ENCODE results near the gene TBX6.

Gene TBX6

GRCh38 chr16:30086291-30087140, 5.2 kb downstream of the TBX6 start:
- DNase-seq: no peak

- no peak for DNase-seq
Observed at GRCh38 chr16:30085820-30086219, 5.9 kb downstream of the TBX6 start.

DNA sequence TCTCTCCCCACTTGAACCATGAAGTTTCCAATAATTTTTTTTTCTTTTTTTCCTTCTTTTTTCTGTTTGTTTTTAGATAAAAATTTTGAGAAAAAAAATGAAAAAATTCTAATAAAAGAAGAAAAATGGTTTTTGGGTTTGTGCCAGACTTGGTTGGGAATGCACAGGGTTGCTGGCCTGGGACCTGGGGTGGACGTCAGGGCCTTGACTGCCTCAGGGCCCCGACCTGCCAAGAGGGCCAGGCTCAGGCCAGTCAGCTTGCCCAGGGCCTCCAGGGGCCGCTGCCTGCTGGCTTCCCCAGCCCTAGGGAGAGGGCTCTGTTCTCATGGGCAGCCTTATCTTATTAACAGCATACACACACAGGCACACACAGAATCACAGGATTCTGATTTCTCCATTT, 6.5 kb downstream of the TBX6 start:
- DNase-seq: no peak

GRCh38 chr16:30084816-30085159, 6.9 kb downstream of the TBX6 start:
- DNase-seq: no peak

GRCh38 chr16:30084096-30084815, 7.5 kb downstream of the TBX6 start:
- DNase-seq: no peak

DNA sequence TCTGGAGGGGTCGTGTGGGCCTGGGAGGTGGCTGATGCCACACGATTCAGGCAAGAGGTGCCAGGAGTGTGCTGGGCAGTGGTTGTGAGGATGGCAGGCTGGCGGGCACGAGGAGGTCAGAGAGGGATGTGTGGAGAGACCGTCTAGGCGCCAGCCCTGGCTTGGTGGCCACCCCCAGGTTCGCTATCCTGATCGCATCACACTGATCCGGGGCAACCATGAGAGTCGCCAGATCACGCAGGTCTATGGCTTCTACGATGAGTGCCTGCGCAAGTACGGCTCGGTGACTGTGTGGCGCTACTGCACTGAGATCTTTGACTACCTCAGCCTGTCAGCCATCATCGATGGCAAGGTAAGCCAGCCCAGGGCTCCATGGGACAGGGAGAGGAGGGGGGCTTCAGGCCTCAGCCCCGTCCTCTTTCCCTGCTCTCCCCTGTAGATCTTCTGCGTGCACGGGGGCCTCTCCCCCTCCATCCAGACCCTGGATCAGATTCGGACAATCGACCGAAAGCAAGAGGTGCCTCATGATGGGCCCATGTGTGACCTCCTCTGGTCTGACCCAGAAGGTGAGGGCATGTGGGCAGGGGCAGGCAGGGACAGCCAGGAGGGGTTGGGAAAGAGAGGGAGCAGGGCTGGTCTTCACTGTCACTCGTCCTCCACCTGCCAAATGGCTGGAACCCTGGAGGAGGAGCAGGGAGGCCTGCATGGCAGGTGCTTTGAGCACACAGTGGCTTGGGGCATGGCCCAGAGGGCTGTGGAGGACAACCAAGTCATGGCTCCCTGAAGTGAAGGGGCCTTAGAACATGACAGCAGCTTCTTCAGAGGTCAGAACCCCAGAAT, 8.3 kb downstream of the TBX6 start:
- DNase-seq: no peak

GRCh38 chr16:30082545-30083090, 9.1 kb downstream of the TBX6 start:
- DNase-seq: no peak

DNA sequence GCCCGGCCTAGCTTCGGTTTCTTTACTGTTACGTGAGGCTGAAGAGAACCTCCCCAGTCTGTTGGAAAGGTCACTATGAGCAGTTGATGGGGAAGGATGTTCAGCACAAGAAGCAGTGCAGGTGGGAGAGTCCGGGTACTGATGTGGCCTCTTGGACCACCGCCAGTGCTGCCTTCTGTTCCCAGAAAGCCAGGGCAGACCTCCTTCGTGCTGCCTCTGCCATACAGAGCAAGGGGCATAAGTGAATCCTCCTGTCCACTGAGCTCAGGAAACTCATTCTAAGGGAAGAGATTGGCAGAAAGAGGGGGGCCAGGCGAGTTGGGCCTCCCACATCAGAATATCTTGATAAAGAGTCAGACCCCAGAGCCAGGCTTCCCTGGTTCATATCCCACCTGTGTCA, 12.2 kb downstream of the TBX6 start:
- DNase-seq: no peak

- DNase-seq: no peak
Observed at GRCh38 chr16:30078744-30079143, 13.0 kb downstream of the TBX6 start.

DNA sequence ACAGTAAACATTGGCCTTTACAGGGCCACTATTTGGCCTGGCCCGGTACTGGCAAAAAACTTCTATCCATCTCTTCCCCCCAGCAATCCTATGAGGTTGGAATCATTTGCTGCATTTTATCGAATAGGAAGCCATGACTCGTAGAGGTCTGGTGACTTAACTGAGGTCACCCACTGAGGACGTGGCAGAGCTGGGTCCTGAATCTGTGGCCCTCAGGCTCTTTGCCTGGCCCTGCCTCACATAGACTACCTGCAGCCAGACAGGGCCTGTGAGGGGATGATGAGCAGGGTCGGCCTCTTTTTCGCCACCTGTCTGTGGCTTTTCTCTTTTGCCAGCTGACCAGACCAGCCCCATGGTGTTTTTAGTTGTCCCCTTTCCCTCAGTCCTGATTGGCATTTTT, 14.1 kb downstream of the TBX6 start:
- no peak for DNase-seq

- DNase-seq: no peak
Observed at GRCh38 chr16:30076276-30076791, 15.4 kb downstream of the TBX6 start.

- DNase-seq: peak; percentile 79 to 82
Observed at GRCh38 chr16:30075503-30076275, 16.0 kb downstream of the TBX6 start, which contains the start of gene PPP4C. TSS of gene PPP4C (plus strand) at chr16:30075994. CDS start at chr16:30076378, 384 bp downstream.

GRCh38 chr16:30070490-30070889, 21.2 kb downstream of the TBX6 start:
- no peak for DNase-seq

- DNase-seq: no peak
Observed at GRCh38 chr16:30069611-30070462, 21.9 kb downstream of the TBX6 start.

- DNase-seq: no peak
Observed at GRCh38 chr16:30068750-30069610, 22.7 kb downstream of the TBX6 start.

- DNase-seq: no peak
Observed at GRCh38 chr16:30068333-30068732, 23.4 kb downstream of the TBX6 start.

- no peak for DNase-seq
Observed at GRCh38 chr16:30067584-30067916, 24.2 kb downstream of the TBX6 start.

DNA sequence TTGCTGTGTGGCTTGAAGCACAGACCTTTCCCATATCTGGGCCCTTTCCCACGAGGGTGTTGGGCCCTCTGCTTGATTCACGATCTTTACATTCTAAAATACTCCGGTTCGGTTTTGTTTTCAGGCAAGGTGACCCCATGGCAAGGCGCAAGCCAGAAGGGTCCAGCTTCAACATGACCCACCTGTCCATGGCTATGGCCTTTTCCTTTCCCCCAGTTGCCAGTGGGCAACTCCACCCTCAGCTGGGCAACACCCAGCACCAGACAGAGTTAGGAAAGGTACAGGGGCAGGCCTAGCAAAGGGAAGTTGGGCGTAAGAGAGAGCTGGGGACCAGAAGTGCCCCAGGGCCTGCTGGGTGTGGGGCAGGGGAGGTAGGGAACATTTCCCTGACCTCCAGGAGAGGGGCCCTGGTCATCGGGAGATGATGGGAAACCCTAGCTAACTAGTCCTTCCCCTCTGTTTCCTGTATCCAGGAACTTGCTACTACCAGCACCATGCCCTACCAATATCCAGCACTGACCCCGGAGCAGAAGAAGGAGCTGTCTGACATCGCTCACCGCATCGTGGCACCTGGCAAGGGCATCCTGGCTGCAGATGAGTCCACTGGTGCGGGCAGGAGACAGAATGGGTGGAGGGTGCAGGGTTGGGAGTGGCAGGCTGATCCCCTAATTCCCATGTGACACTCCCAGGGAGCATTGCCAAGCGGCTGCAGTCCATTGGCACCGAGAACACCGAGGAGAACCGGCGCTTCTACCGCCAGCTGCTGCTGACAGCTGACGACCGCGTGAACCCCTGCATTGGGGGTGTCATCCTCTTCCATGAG, 24.8 kb downstream of the TBX6 start:
- DNase-seq: no peak

Measured in bone marrow (tissue), 2 donors.